H9 (cell line): Measurements from ENCODE around the gene PRUNE2. TPM values are rescaled to one million over a fixed set of nuclear protein-coding genes. Genes with fewer than 3 reads are reported as not detected.

Experiments used
- DNase-seq: peaks from one replicate; pipeline ENCODE4 v3.0.0-alpha.2; 2017
- H2AFZ ChIP-seq: one replicate; pipeline ENCODE4 v1.6.1; 2013; ENCODE audit warnings: mild to moderate bottlenecking, low read length, control low read depth, moderate library complexity
- H2AK5ac ChIP-seq: 2 replicates; pipeline ENCODE4 v1.6.1; 2013; ENCODE audit warnings: low read length, control low read depth, mixed read lengths; ENCODE audit not compliant: insufficient read length
- H2BK120ac ChIP-seq: one replicate; pipeline ENCODE4 v1.6.1; 2013; ENCODE audit warnings: low read depth, mild to moderate bottlenecking, low read length, control low read depth, inconsistent platforms; ENCODE audit not compliant: poor library complexity, severe bottlenecking
- H2BK12ac ChIP-seq: 2 replicates; pipeline ENCODE4 v1.6.1; 2013; ENCODE audit warnings: low read length, control low read depth, mixed read lengths, low read depth; ENCODE audit not compliant: insufficient read length
- H2BK15ac ChIP-seq: 2 replicates; pipeline ENCODE4 v1.6.1; 2013; ENCODE audit warnings: low read depth, low read length, control low read depth
- H2BK20ac ChIP-seq: one replicate; pipeline ENCODE4 v1.6.1; 2013; ENCODE audit warnings: low read depth, mild to moderate bottlenecking, low read length, control low read depth, inconsistent platforms; ENCODE audit not compliant: poor library complexity, severe bottlenecking
- H2BK5ac ChIP-seq: 2 replicates; pipeline ENCODE4 v1.6.1; 2013; ENCODE audit warnings: low read length, control low read depth, mixed read lengths; ENCODE audit not compliant: insufficient read length
- H3K14ac ChIP-seq: 2 replicates; pipeline ENCODE4 v1.6.1; 2013; ENCODE audit warnings: low read length, control low read depth; ENCODE audit not compliant: insufficient read depth
- H3K18ac ChIP-seq: 2 replicates; pipeline ENCODE4 v1.6.1; 2013; ENCODE audit warnings: low read depth, mild to moderate bottlenecking, mixed read lengths, low read length, control low read depth; ENCODE audit not compliant: insufficient read length
- H3K23ac ChIP-seq: 2 replicates; pipeline ENCODE4 v1.6.1; 2013; ENCODE audit warnings: low read length, control low read depth, mixed read lengths, low read depth; ENCODE audit not compliant: insufficient read length
- H3K23me2 ChIP-seq: 2 replicates; pipeline ENCODE4 v1.6.1; 2013; ENCODE audit warnings: low read depth, mild to moderate bottlenecking, mixed read lengths, low read length, control low read depth; ENCODE audit not compliant: insufficient read length, poor library complexity, severe bottlenecking
- H3K27ac ChIP-seq: 2 replicates; pipeline ENCODE4 v1.5.1; 2013; ENCODE audit warnings: low read length, control low read depth, mixed read lengths, low read depth; ENCODE audit not compliant: insufficient read length
- H3K27me3 ChIP-seq: 2 replicates; pipeline ENCODE4 v1.6.1; 2013; ENCODE audit warnings: low read length, control low read depth, inconsistent platforms; ENCODE audit not compliant: insufficient read depth
- H3K4ac ChIP-seq: 2 replicates; pipeline ENCODE4 v1.6.1; 2013; ENCODE audit warnings: low read depth, mild to moderate bottlenecking, control low read depth, inconsistent platforms, low read length, moderate library complexity
- H3K4me1 ChIP-seq: 2 replicates; pipeline ENCODE4 v1.6.1; 2013; ENCODE audit warnings: low read length, control low read depth, inconsistent platforms; ENCODE audit not compliant: insufficient read depth
- H3K4me2 ChIP-seq: 2 replicates; pipeline ENCODE4 v1.6.1; 2013; ENCODE audit warnings: low read length, control low read depth, mixed read lengths; ENCODE audit not compliant: insufficient read length, insufficient read depth
- H3K56ac ChIP-seq: 2 replicates; pipeline ENCODE4 v1.6.1; 2013; ENCODE audit warnings: low read depth, mild to moderate bottlenecking, mixed read lengths, low read length, control low read depth; ENCODE audit not compliant: insufficient read length
- H3K79me1 ChIP-seq: 2 replicates; pipeline ENCODE4 v1.6.1; 2013; ENCODE audit warnings: low read depth, mild to moderate bottlenecking, moderate library complexity, low read length, control low read depth, inconsistent platforms; ENCODE audit not compliant: insufficient read depth, poor library complexity, severe bottlenecking
- H3K79me2 ChIP-seq: 2 replicates; pipeline ENCODE4 v1.6.1; 2013; ENCODE audit warnings: low read length, control low read depth, inconsistent platforms; ENCODE audit not compliant: insufficient read depth
- H3K9ac ChIP-seq: 2 replicates; pipeline ENCODE4 v1.6.1; 2013; ENCODE audit warnings: low read length, control low read depth, mixed read lengths; ENCODE audit not compliant: insufficient read length; ENCODE audit errors: extremely low read depth
- H3K9me3 ChIP-seq: one replicate; pipeline ENCODE4 v1.6.1; 2013; ENCODE audit warnings: low read depth, low read length, inconsistent platforms; ENCODE audit not compliant: control insufficient read depth
- H3T11ph ChIP-seq: one replicate; pipeline ENCODE4 v1.6.1; 2013; ENCODE audit warnings: mild to moderate bottlenecking, low read length, control low read depth, inconsistent platforms
- H4K20me1 ChIP-seq: one replicate; pipeline ENCODE4 v1.6.1; 2013; ENCODE audit not compliant: control insufficient read depth, insufficient read length, insufficient read depth
- H4K5ac ChIP-seq: 2 replicates; pipeline ENCODE4 v1.6.1; 2013; ENCODE audit warnings: low read depth, mild to moderate bottlenecking, mixed read lengths, low read length, control low read depth; ENCODE audit not compliant: insufficient read length
- H4K8ac ChIP-seq: replicated peaks from 2 replicates; pipeline ENCODE4 v1.6.1; 2013; ENCODE audit warnings: low read length, control low read depth, mixed read lengths, low read depth; ENCODE audit not compliant: insufficient read length
- H4K91ac ChIP-seq: 2 replicates; pipeline ENCODE4 v1.6.1; 2013; ENCODE audit warnings: low read depth, mild to moderate bottlenecking, moderate library complexity, mixed read lengths, low read length, control low read depth; ENCODE audit not compliant: insufficient read length
- H3K27ac Mint-ChIP-seq, 3 experiments: 2 replicates in 2 of 3; 3 replicates in 1 of 3; pipeline ENCODE4 v1.8.0; 2020 to 2021; ENCODE audit warnings: mixed read lengths in 3 of 3, mild to moderate bottlenecking in 1 of 3, moderate library complexity in 1 of 3
- H3K27me3 Mint-ChIP-seq: 2 replicates; pipeline ENCODE4 v1.8.0; 2021; ENCODE audit warnings: low read depth, mild to moderate bottlenecking, moderate library complexity, mixed read lengths
- H3K36me3 Mint-ChIP-seq, 3 experiments: 2 replicates in 2 of 3; 3 replicates in 1 of 3; pipeline ENCODE4 v1.8.0; 2020 to 2021; ENCODE audit warnings: low read depth in 3 of 3, mixed read lengths in 3 of 3; ENCODE audit not compliant: insufficient read depth in 1 of 3
- H3K4me1 Mint-ChIP-seq, 2 experiments: 2 replicates each; pipeline ENCODE4 v1.8.0; 2020; ENCODE audit warnings: mixed read lengths in 2 of 2
- H3K4me3 Mint-ChIP-seq, 2 experiments: 2 replicates in 1 of 2; 3 replicates in 1 of 2; pipeline ENCODE4 v1.8.0; 2020 to 2021; ENCODE audit warnings: mild to moderate bottlenecking in 2 of 2, mixed read lengths in 2 of 2, moderate library complexity in 1 of 2
- H3K9me3 Mint-ChIP-seq, 2 experiments: 2 replicates in 1 of 2; 3 replicates in 1 of 2; pipeline ENCODE4 v1.8.0; 2020; ENCODE audit warnings: mild to moderate bottlenecking in 2 of 2, mixed read lengths in 2 of 2, moderate library complexity in 1 of 2
- WGBS: extraction: QIAGEN DNeasy Blood & Tissue Kit; methylation state at CpG from one replicate; pipeline ENCODE4 v1.1.7; 2013; ENCODE audit warnings: missing lambda C conversion rate, low lambda C conversion rate, mixed read lengths; ENCODE audit not compliant: insufficient read length; ENCODE audit errors: extremely low coverage; 5-methylcytosine and 5-hydroxymethylcytosine counted together
- total RNA-seq: library from RNA; stranded (reverse); gene quantifications from 2 replicates; pipeline ENCODE4 v1.2.1, GENCODE V29; 2021
- TF ChIP-seq, protein P1 (sequence below): fragments of 200-600 bp; sonication (generic); conservative IDR thresholded peaks from 3 replicates; pipeline ENCODE4 v1.8.0; 2021; ENCODE audit warnings: antibody characterized with exemption, mild to moderate bottlenecking

The PRUNE2 gene
- total RNA-seq, 1 experiment from 2014 or later: 12.1 TPM

DNA sequence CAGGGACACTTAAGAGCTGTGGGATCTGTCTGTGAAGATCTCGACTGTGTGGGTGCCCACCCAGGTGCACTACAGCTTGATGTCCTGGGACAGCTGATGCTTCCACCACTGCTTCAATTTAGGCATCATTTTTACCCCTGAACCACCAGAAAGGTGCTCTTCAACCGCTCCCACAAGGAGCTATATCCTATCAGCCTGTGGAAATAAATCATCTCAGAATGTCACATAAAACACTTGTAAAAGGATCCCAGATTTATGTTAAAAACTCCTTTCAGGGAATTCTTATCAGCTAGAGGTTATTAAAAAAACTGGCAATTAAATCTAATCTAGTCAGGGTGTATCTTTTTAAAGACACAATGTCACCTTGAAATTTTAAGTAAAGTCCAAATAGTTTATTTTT, 224.4 kb downstream of the PRUNE2 start:
- no peak for DNase-seq
- WGBS: no CpG with 5 or more reads among the region's 2 CpGs

More for the DNA sequence above, 224.4 kb downstream of the PRUNE2 start:
- Histone ChIP-seq H3K56ac (no peak overlapping the region), H2AFZ (no peak overlapping the region), H3K4me1 (no peaks in the 10 kb centered on the region), H3K9me3 (no peaks in the 10 kb centered on the region), H3K23ac (no peak overlapping the region), H4K91ac (no peak overlapping the region), H2BK12ac (no peak overlapping the region), H2BK5ac (no peak overlapping the region), H3K79me2 (no peaks in the 10 kb centered on the region), H2AK5ac (no peak overlapping the region), H2BK15ac (no peak overlapping the region), H3K79me1 (no peaks in the 10 kb centered on the region), H2BK120ac (no peak overlapping the region), H4K8ac (no peak overlapping the region), H3K27me3 (no peaks in the 10 kb centered on the region), H2BK20ac (no peak overlapping the region), H3K14ac (no peak overlapping the region), H3K9ac (no peak overlapping the region), H3K4me2 (no peak overlapping the region), H3T11ph (no peak overlapping the region), H3K27ac (no peak overlapping the region), H3K4ac (no peak overlapping the region), H3K23me2 (no peaks in the 10 kb centered on the region), H3K18ac (no peak overlapping the region), H4K20me1 (no peaks in the 10 kb centered on the region), H4K5ac (no peak overlapping the region)
- H3K36me3 Mint-ChIP-seq: peaks cover 4 to 9% (median 7%) of the 10 kb centered on the region in 3 experiments; a peak in 3 of 7 replicates
- H3K4me3 Mint-ChIP-seq: no peak overlapping the region
- no peaks in the 10 kb centered on the region for H3K27me3 Mint-ChIP-seq
- peaks cover 3 to 10% of the 10 kb centered on the region in 2 experiments; a peak in 3 of 4 replicates for H3K4me1 Mint-ChIP-seq
- no peak overlapping the region for H3K27ac Mint-ChIP-seq
- peaks cover 0 to 10% of the 10 kb centered on the region in 2 experiments; a peak in 4 of 5 replicates for H3K9me3 Mint-ChIP-seq
- TF ChIP-seq, protein P1, sequence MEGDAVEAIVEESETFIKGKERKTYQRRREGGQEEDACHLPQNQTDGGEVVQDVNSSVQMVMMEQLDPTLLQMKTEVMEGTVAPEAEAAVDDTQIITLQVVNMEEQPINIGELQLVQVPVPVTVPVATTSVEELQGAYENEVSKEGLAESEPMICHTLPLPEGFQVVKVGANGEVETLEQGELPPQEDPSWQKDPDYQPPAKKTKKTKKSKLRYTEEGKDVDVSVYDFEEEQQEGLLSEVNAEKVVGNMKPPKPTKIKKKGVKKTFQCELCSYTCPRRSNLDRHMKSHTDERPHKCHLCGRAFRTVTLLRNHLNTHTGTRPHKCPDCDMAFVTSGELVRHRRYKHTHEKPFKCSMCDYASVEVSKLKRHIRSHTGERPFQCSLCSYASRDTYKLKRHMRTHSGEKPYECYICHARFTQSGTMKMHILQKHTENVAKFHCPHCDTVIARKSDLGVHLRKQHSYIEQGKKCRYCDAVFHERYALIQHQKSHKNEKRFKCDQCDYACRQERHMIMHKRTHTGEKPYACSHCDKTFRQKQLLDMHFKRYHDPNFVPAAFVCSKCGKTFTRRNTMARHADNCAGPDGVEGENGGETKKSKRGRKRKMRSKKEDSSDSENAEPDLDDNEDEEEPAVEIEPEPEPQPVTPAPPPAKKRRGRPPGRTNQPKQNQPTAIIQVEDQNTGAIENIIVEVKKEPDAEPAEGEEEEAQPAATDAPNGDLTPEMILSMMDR: no peak
